ENCODE data around the gene TRAPPC13. TPM values are rescaled to one million over a fixed set of nuclear protein-coding genes. Genes with fewer than 3 reads are reported as not detected.
"Not testable (repeated sequence)": the region's sequence is repeated elsewhere in the genome, so short reads cannot be mapped to it uniquely, and the experiment has no call there.

Gene TRAPPC13
- 19.9 and 40.2 TPM in 2 replicates for total RNA-seq (2014; rRNA removed; shearing (Covaris generic))

GRCh38 chr5:65624571-65625555, at the start of gene TRAPPC13, which contains the start of gene SHLD3:
Gene TRAPPC13, plus strand, starts transcription at chr5:65625027. Its CDS starts 34 bp downstream, at chr5:65625061.
Gene SHLD3, plus strand, starts transcription at chr5:65625027. Its CDS starts 4,561 bp downstream, at chr5:65629588.
- H3K27ac ChIP-seq = peak within 1 kb of the TSS; percentile 29; the same call in 1 of the 2 replicates
- H3K9me3 ChIP-seq (replicated peaks) = no peaks in the 10 kb centered on the region
- peaks cover 8% of the 10 kb centered on the region for H3K36me3 ChIP-seq
- peak within 1 kb of the TSS; percentile 55 for H3K4me3 ChIP-seq
- DNase-seq (ENCODE audit: low read depth in 1 of 2, low spot score in 2 of 2) = peak; percentile 80 to 99
- H3K4me1 ChIP-seq (replicated peaks) = peaks cover 12% of the 10 kb centered on the region
- H3K27me3 ChIP-seq (replicated peaks) = no peaks in the 10 kb centered on the region

GRCh38 chr5:65577141-65577540, 47.7 kb upstream of the TRAPPC13 start:
- peaks cover 62% of the 10 kb centered on the region for H3K36me3 ChIP-seq
- H3K27ac ChIP-seq = no peak overlapping the region
- DNase-seq (ENCODE audit: low read depth in 1 of 2, low spot score in 2 of 2) = peak in 1 of 2 experiments; percentile 5
- H3K27me3 ChIP-seq (replicated peaks) = no peaks in the 10 kb centered on the region
- H3K9me3 ChIP-seq (replicated peaks) = no peaks in the 10 kb centered on the region
- no peaks in the 10 kb centered on the region; the same call in 1 of the 2 replicates for H3K4me1 ChIP-seq (replicated peaks)
- no peak overlapping the region for H3K4me3 ChIP-seq

GRCh38 chr5:65588694-65589093, 36.1 kb upstream of the TRAPPC13 start:
- H3K27ac ChIP-seq = no peak overlapping the region
- H3K36me3 ChIP-seq = peaks cover 72% of the 10 kb centered on the region
- DNase-seq (ENCODE audit: low read depth in 1 of 2, low spot score in 2 of 2) = no peak
- H3K4me1 ChIP-seq (replicated peaks) = no peaks in the 10 kb centered on the region
- H3K4me3 ChIP-seq = no peak overlapping the region
- H3K9me3 ChIP-seq (replicated peaks) = no peaks in the 10 kb centered on the region
- H3K27me3 ChIP-seq (replicated peaks) = no peaks in the 10 kb centered on the region

GRCh38 chr5:65601761-65602160, 23.1 kb upstream of the TRAPPC13 start:
- H3K27me3 ChIP-seq (replicated peaks); H3K4me1 ChIP-seq (replicated peaks); DNase-seq (ENCODE audit: low read depth in 1 of 2, low spot score in 2 of 2); H3K9me3 ChIP-seq (replicated peaks); H3K4me3 ChIP-seq; H3K27ac ChIP-seq: not testable (repeated sequence)
- peaks cover 74% of the 10 kb centered on the region for H3K36me3 ChIP-seq

GRCh38 chr5:65611524-65611923, 13.3 kb upstream of the TRAPPC13 start:
- no peak for DNase-seq (ENCODE audit: low read depth in 1 of 2, low spot score in 2 of 2)
- Histone ChIP-seq H3K27ac (no peak overlapping the region), H3K36me3 (peaks cover 43% of the 10 kb centered on the region), H3K9me3 (replicated peaks) (no peaks in the 10 kb centered on the region), H3K27me3 (replicated peaks) (no peaks in the 10 kb centered on the region), H3K4me3 (no peak overlapping the region), H3K4me1 (replicated peaks) (no peaks in the 10 kb centered on the region)

GRCh38 chr5:65612298-65612907, 12.4 kb upstream of the TRAPPC13 start:
- no peak for DNase-seq (ENCODE audit: low read depth in 1 of 2, low spot score in 2 of 2)
- H3K36me3 ChIP-seq = peaks cover 36% of the 10 kb centered on the region
- no peak overlapping the region for H3K27ac ChIP-seq

GRCh38 chr5:65620021-65620420, 4.8 kb upstream of the TRAPPC13 start:
- Histone ChIP-seq H3K4me1 (replicated peaks) (peaks cover 6% of the 10 kb centered on the region; the same call in 1 of the 2 replicates), H3K27ac (no peak overlapping the region), H3K9me3 (replicated peaks) (no peaks in the 10 kb centered on the region), H3K4me3 (no peak overlapping the region), H3K36me3 (no peaks in the 10 kb centered on the region; the same call in 1 of the 2 replicates), H3K27me3 (replicated peaks) (no peaks in the 10 kb centered on the region)
- DNase-seq (ENCODE audit: low read depth in 1 of 2, low spot score in 2 of 2) = no peak

More at GRCh38 chr5:65612298-65612907, 12.4 kb upstream of the TRAPPC13 start:
- no peaks in the 10 kb centered on the region for H3K9me3 ChIP-seq (replicated peaks)
- no peaks in the 10 kb centered on the region for H3K27me3 ChIP-seq (replicated peaks)
- no peak overlapping the region for H3K4me3 ChIP-seq
- H3K4me1 ChIP-seq (replicated peaks) = no peaks in the 10 kb centered on the region

- not testable (repeated sequence) for H3K9me3 ChIP-seq (replicated peaks); H3K4me3 ChIP-seq; H3K27ac ChIP-seq; H3K27me3 ChIP-seq (replicated peaks); DNase-seq (ENCODE audit: low read depth in 1 of 2, low spot score in 2 of 2); H3K36me3 ChIP-seq
- peaks cover 12% of the 10 kb centered on the region for H3K4me1 ChIP-seq (replicated peaks)
These were observed 2.9 kb upstream of the TRAPPC13 start for GRCh38 chr5:65621961-65622360.

- peaks cover 12% of the 10 kb centered on the region for H3K4me1 ChIP-seq (replicated peaks)
- H3K36me3 ChIP-seq = no peaks in the 10 kb centered on the region
- H3K27ac ChIP-seq = no peak overlapping the region
- H3K9me3 ChIP-seq (replicated peaks) = no peaks in the 10 kb centered on the region
- H3K27me3 ChIP-seq (replicated peaks) = no peaks in the 10 kb centered on the region
- H3K4me3 ChIP-seq = peak overlapping the region; percentile 55
- peak in 1 of 2 experiments; percentile 1 for DNase-seq (ENCODE audit: low read depth in 1 of 2, low spot score in 2 of 2)
These were observed 1.3 kb upstream of the TRAPPC13 start for GRCh38 chr5:65623482-65623881.

GRCh38 chr5:65624025-65624570, 729 bp upstream of the TRAPPC13 start, which contains the start of gene TRIM23:
Gene TRIM23, minus strand, starts transcription at chr5:65624333. Its CDS starts 59 bp downstream, at chr5:65624274.
- Histone ChIP-seq H3K27ac (peak within 1 kb of the TSS; percentile 29; the same call in 1 of the 2 replicates), H3K9me3 (replicated peaks) (no peaks in the 10 kb centered on the region), H3K36me3 (no peaks in the 10 kb centered on the region), H3K4me3 (peak within 1 kb of the TSS; percentile 55), H3K27me3 (replicated peaks) (no peaks in the 10 kb centered on the region), H3K4me1 (replicated peaks) (peaks cover 12% of the 10 kb centered on the region)
- peak; percentile 92 to 98 for DNase-seq (ENCODE audit: low read depth in 1 of 2, low spot score in 2 of 2)

GRCh38 chr5:65625743-65626142, 916 bp downstream of the TRAPPC13 start:
- no peaks in the 10 kb centered on the region for H3K27me3 ChIP-seq (replicated peaks)
- H3K4me1 ChIP-seq (replicated peaks) = peaks cover 12% of the 10 kb centered on the region
- peaks cover 10% of the 10 kb centered on the region for H3K36me3 ChIP-seq
- H3K27ac ChIP-seq = no peak overlapping the region
- no peak for DNase-seq (ENCODE audit: low read depth in 1 of 2, low spot score in 2 of 2)
- peak overlapping the region; percentile 55 for H3K4me3 ChIP-seq
- no peaks in the 10 kb centered on the region for H3K9me3 ChIP-seq (replicated peaks)

- DNase-seq (ENCODE audit: low read depth in 1 of 2, low spot score in 2 of 2) = no peak
- no peaks in the 10 kb centered on the region for H3K27me3 ChIP-seq (replicated peaks)
- H3K9me3 ChIP-seq (replicated peaks) = no peaks in the 10 kb centered on the region
- H3K4me1 ChIP-seq (replicated peaks) = peaks cover 3% of the 10 kb centered on the region
- no peak overlapping the region for H3K4me3 ChIP-seq
- H3K36me3 ChIP-seq = peaks cover 14% of the 10 kb centered on the region
- no peak overlapping the region for H3K27ac ChIP-seq
These were observed 6.2 kb downstream of the TRAPPC13 start for GRCh38 chr5:65630981-65631380.

- H3K9me3 ChIP-seq (replicated peaks) = no peaks in the 10 kb centered on the region
- H3K27me3 ChIP-seq (replicated peaks) = no peaks in the 10 kb centered on the region
- H3K4me3 ChIP-seq = no peak overlapping the region
- no peak overlapping the region for H3K27ac ChIP-seq
- no peaks in the 10 kb centered on the region for H3K4me1 ChIP-seq (replicated peaks)
- H3K36me3 ChIP-seq = peaks cover 23% of the 10 kb centered on the region
- no peak for DNase-seq (ENCODE audit: low read depth in 1 of 2, low spot score in 2 of 2)
These were observed 15.4 kb downstream of the TRAPPC13 start for GRCh38 chr5:65640240-65640639.
